HepG2 (cell line): ENCODE results near the gene ATP13A4. TPM values are rescaled to one million over a fixed set of nuclear protein-coding genes. Genes with fewer than 3 reads are reported as not detected.

Source experiments
- ATAC-seq: fragments of 200-7000 bp; cut with Tn5 transposase; 3 replicates; pipeline ENCODE4 v1.9.1; 2020; ENCODE audit warnings: mild to moderate bottlenecking, moderate library complexity
- BruUV-seq: library from RNA; stranded (reverse); fragments of 400-500 nt; replicated peaks from 2 replicates; lab custom pipeline; 2021; lab: Mats Ljungman, UMichigan
- CTCF ChIA-PET: fragments of 300-600 bp; formaldehyde crosslinking; extraction: SDS; loops from one replicate; lab custom pipeline; 2021; ENCODE audit warnings: low total read pairs, inconsistent platforms, low intra/inter-chr PET ratio; lab: Yijun Ruan, JAX
- POLR2A ChIA-PET: fragments of 350-600 bp; sonication (Branson Sonifier 250); formaldehyde crosslinking; loops from one replicate; lab custom pipeline; 2020; ENCODE audit warnings: antibody characterized with exemption, inconsistent platforms; lab: Yijun Ruan, JAX
- DNase-seq: peaks from one replicate; pipeline ENCODE4 v3.0.0-alpha.2; 2015; ENCODE audit warnings: low spot score
- FAIRE-seq: peaks from 3 replicates; lab custom pipeline; 2011; peaks lifted over from hg19 to GRCh38; lab: Jason Lieb, UNC
- H2AFZ ChIP-seq: one replicate; pipeline ENCODE4 v1.6.1; 2011; ENCODE audit warnings: low read length, inconsistent platforms
- H3K27ac ChIP-seq: fragments of 300-600 bp; 3 replicates; pipeline ENCODE4 v1.8.0; 2011; ENCODE audit warnings: mixed run types, mild to moderate bottlenecking, mixed read lengths, low read length, inconsistent platforms; ENCODE audit not compliant: insufficient read depth; ENCODE audit errors: extremely low read length
- H3K27me3 ChIP-seq, 2 experiments: fragments of 200-600 bp in 1 of 2; 2 replicates in 1 of 2; 3 replicates in 1 of 2; pipeline versions ENCODE4 v1.6.0 to v1.8.0; 2011; ENCODE audit warnings: low read length in 2 of 2, mild to moderate bottlenecking in 2 of 2, moderate library complexity in 2 of 2, inconsistent platforms in 1 of 2; ENCODE audit not compliant: insufficient read depth in 2 of 2, control insufficient read depth in 1 of 2
- H3K36me3 ChIP-seq, 2 experiments: fragments of 200-600 bp in 1 of 2; replicated peaks in 1 of 2; 2 replicates in 1 of 2; 3 replicates in 1 of 2; pipeline versions ENCODE4 v1.5.1 to v1.8.0; 2011; ENCODE audit warnings: low read length in 2 of 2, inconsistent platforms in 1 of 2; ENCODE audit not compliant: insufficient read depth in 2 of 2, control insufficient read depth in 1 of 2
- H3K4me1 ChIP-seq: 2 replicates; pipeline ENCODE4 v1.5.1; 2012; ENCODE audit warnings: low read length, inconsistent platforms; ENCODE audit not compliant: insufficient read depth
- H3K4me2 ChIP-seq: 2 replicates; pipeline ENCODE4 v1.6.0; 2011; ENCODE audit warnings: low read depth, low read length, inconsistent platforms
- H3K4me3 ChIP-seq, 3 experiments: fragments of 200-600 bp in 1 of 3; sonication (generic), shearing (Covaris generic) in 1 of 3; replicated peaks in 1 of 3; 2 replicates each; pipeline ENCODE4 v1.5.1; 2011 to 2016; ENCODE audit warnings: low read length in 3 of 3, inconsistent platforms in 2 of 3, low read depth in 2 of 3, mild to moderate bottlenecking in 2 of 3, control low read depth in 1 of 3, mixed read lengths in 1 of 3; ENCODE audit not compliant: insufficient read depth in 1 of 3
- H3K79me2 ChIP-seq: one replicate; pipeline ENCODE4 v1.6.1; 2011; ENCODE audit warnings: low read length, inconsistent platforms; ENCODE audit not compliant: insufficient read depth
- H3K9ac ChIP-seq: 2 replicates; pipeline ENCODE4 v1.6.0; 2011; ENCODE audit warnings: mild to moderate bottlenecking, low read depth, low read length, inconsistent platforms; ENCODE audit not compliant: insufficient read depth
- H3K9me3 ChIP-seq: 2 replicates; pipeline ENCODE4 v1.5.1; 2012; ENCODE audit warnings: mild to moderate bottlenecking, low read length
- H4K20me1 ChIP-seq: 2 replicates; pipeline ENCODE4 v1.6.0; 2011; ENCODE audit warnings: inconsistent platforms, mild to moderate bottlenecking, low read length, moderate library complexity; ENCODE audit not compliant: insufficient read depth
- ATF1 ChIP-seq: IDR thresholded peaks from 2 replicates; pipeline ENCODE4 v1.6.1; 2016; ENCODE audit warnings: mild to moderate bottlenecking, control low read depth
- CAMTA2 ChIP-seq: sonication (generic); formaldehyde crosslinking; IDR thresholded peaks from 2 replicates; pipeline ENCODE4 v1.4.0; 2020; ENCODE audit warnings: mild to moderate bottlenecking, missing genetic modification reagents, borderline replicate concordance
- HBP1 ChIP-seq: IDR thresholded peaks from 2 replicates; pipeline ENCODE4 v1.6.1; 2016; ENCODE audit warnings: low read depth, control low read depth
- HES4 ChIP-seq: sonication (generic); formaldehyde crosslinking; IDR thresholded peaks from 2 replicates; pipeline ENCODE4 v1.9.0; 2021; ENCODE audit warnings: mild to moderate bottlenecking, missing genetic modification reagents, borderline replicate concordance
- KLF15 ChIP-seq: sonication (generic); formaldehyde crosslinking; IDR thresholded peaks from 2 replicates; pipeline ENCODE4 v1.8.1; 2023; ENCODE audit warnings: borderline replicate concordance, mild to moderate bottlenecking, inconsistent platforms, missing genetic modification reagents, mixed read lengths
- PAF1 ChIP-seq: IDR thresholded peaks from 2 replicates; pipeline ENCODE4 v1.6.1; 2016; ENCODE audit warnings: missing genetic modification reagents, missing compliant biosample characterization
- RAD51 ChIP-seq: fragments of 450-650 bp; IDR thresholded peaks from 2 replicates; pipeline ENCODE4 v1.6.1; 2016; ENCODE audit warnings: borderline replicate concordance
- RARG ChIP-seq: sonication (generic); formaldehyde crosslinking; IDR thresholded peaks from 2 replicates; pipeline ENCODE4 v1.4.0; 2020; ENCODE audit warnings: low read depth, mild to moderate bottlenecking, missing genetic modification reagents
- ZBTB20 ChIP-seq: sonication (generic); formaldehyde crosslinking; IDR thresholded peaks from 2 replicates; pipeline ENCODE4 v1.8.1; 2023; ENCODE audit warnings: missing genetic modification reagents, low read depth, mild to moderate bottlenecking, borderline replicate concordance
- ZNF296 ChIP-seq: sonication (generic); formaldehyde crosslinking; conservative IDR thresholded peaks from 2 replicates; pipeline ENCODE4 v1.5.0; 2020; ENCODE audit warnings: mild to moderate bottlenecking, missing genetic modification reagents
- ZNF543 ChIP-seq: sonication (generic); formaldehyde crosslinking; IDR thresholded peaks from 2 replicates; pipeline ENCODE4 v1.4.0; 2020; ENCODE audit warnings: mild to moderate bottlenecking, missing genetic modification reagents
- ZNF720 ChIP-seq: sonication (generic); formaldehyde crosslinking; IDR thresholded peaks from 2 replicates; pipeline ENCODE4 v1.4.0; 2020; ENCODE audit warnings: missing genetic modification reagents
- ZNF747 ChIP-seq: sonication (generic); formaldehyde crosslinking; IDR thresholded peaks from 2 replicates; pipeline ENCODE4 v1.8.1; 2023; ENCODE audit warnings: missing genetic modification reagents, mild to moderate bottlenecking, borderline replicate concordance
- ZNF768 ChIP-seq: sonication (generic); formaldehyde crosslinking; IDR thresholded peaks from 2 replicates; pipeline ENCODE4 v1.4.0; 2020; ENCODE audit warnings: missing genetic modification reagents
- WGBS: methylation state at CpG from one replicate; pipeline ENCODE4 v1.1.6; 2017; ENCODE audit warnings: low lambda C conversion rate; 5-methylcytosine and 5-hydroxymethylcytosine counted together
- in situ Hi-C: cut with HindIII; loops from 2 replicates; pipeline ENCODE4 v1.10.0; 2017; ENCODE audit warnings: low pct_unique_long_range_greater_than_20kb; ENCODE audit not compliant: extremely low pct_ligation_motif_present
- intact Hi-C: fragments of 100-400 bp; cut with micrococcal nuclease; formaldehyde crosslinking; loops from one replicate; pipeline ENCODE4 v1.10.0; 2022; ENCODE audit not compliant: unreplicated experiment
- polyA plus RNA-seq, 8 experiments: library from polyadenylated mRNA; depleted of rRNA in 3 of 8; stranded (reverse) in 7 of 8; unstranded in 1 of 8; fragments of >200 nt; fragmentation: Illumina TruSeq in 4 of 8; extraction: Trizol in 4 of 8; gene quantifications; 2 replicates each; pipeline versions ENCODE4 v1.2.1 to v1.2.3, GENCODE V29; 2011 to 2016; ENCODE audit warnings: low read depth in 4 of 8, missing spikeins in 1 of 8, mixed read lengths in 1 of 8; ENCODE audit not compliant: insufficient read depth in 1 of 8
- total RNA-seq, 5 experiments: library from RNA; depleted of rRNA; stranded (reverse); fragments of >200 nt; fragmentation: Illumina TruSeq; extraction: Trizol; gene quantifications; 2 replicates each; pipeline ENCODE4 v1.2.3, GENCODE V29; 2016; ENCODE audit warnings: low read depth in 1 of 5
- TF ChIP-seq, protein P1 (sequence below): sonication (generic); formaldehyde crosslinking; IDR thresholded peaks from 2 replicates; pipeline ENCODE4 v1.5.1; 2020; ENCODE audit warnings: missing genetic modification reagents, mild to moderate bottlenecking, borderline replicate concordance
- TF ChIP-seq, protein P2 (sequence below): sonication (generic); formaldehyde crosslinking; IDR thresholded peaks from 2 replicates; pipeline ENCODE4 v1.9.0; 2021; ENCODE audit warnings: missing genetic modification reagents, mild to moderate bottlenecking, borderline replicate concordance

ATP13A4 gene
- total and polyA plus RNA-seq, 2 of the 13 experiments (the other 11 are each of a cell fraction or from before 2014, with no cell fraction given) = 0.01 to 0.07 TPM

GRCh38 chr3:193560091-193560490, 5.4 kb upstream of the ATP13A4 start:
- ATAC-seq (no peak), FAIRE-seq (no peak), DNase-seq (no peak)
- H3K36me3 ChIP-seq = no peaks in the 10 kb centered on the region
- no peaks in the 10 kb centered on the region for H3K27me3 ChIP-seq
- no peaks in the 10 kb centered on the region for H4K20me1 ChIP-seq
- no peaks in the 10 kb centered on the region for H3K9me3 ChIP-seq
- BruUV-seq = no TSS peak
- no peak overlapping the region for H3K9ac ChIP-seq
- ChIA-PET POLR2A (no interaction called here), CTCF (no interaction called here)
- H3K79me2 ChIP-seq = no peaks in the 10 kb centered on the region
- H2AFZ ChIP-seq = no peak overlapping the region
- WGBS = 18% methylated on average over 4 of the region's 4 CpGs
- no peak overlapping the region for H3K27ac ChIP-seq
- H3K4me1 ChIP-seq = no peaks in the 10 kb centered on the region
- no peak for TF ChIP-seq ZNF543 (CRISPR knock-in tag)
- TF ChIP-seq, protein P1, sequence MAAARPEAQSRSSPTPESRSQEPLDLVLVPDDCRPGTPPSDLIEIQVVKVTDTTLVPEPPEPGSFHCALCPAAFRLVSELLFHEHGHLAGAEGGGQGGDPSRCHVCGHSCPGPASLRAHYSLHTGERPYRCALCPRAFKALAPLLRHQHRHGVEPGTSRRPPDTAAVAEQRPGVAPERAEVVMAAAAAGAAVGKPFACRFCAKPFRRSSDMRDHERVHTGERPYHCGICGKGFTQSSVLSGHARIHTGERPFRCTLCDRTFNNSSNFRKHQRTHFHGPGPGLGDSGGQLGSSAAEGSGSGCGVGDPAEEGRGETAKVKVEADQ (CRISPR knock-in tag) = no peak
- TF ChIP-seq ZNF747 (CRISPR knock-in tag) = no peak
- no peak for TF ChIP-seq ZNF720 (CRISPR knock-in tag)
- no peak for TF ChIP-seq KLF15 (CRISPR knock-in tag)
- TF ChIP-seq ATF1 (CRISPR knock-in tag) = no peak
- no peak for TF ChIP-seq ZNF768 (CRISPR knock-in tag)
- TF ChIP-seq, protein P2, sequence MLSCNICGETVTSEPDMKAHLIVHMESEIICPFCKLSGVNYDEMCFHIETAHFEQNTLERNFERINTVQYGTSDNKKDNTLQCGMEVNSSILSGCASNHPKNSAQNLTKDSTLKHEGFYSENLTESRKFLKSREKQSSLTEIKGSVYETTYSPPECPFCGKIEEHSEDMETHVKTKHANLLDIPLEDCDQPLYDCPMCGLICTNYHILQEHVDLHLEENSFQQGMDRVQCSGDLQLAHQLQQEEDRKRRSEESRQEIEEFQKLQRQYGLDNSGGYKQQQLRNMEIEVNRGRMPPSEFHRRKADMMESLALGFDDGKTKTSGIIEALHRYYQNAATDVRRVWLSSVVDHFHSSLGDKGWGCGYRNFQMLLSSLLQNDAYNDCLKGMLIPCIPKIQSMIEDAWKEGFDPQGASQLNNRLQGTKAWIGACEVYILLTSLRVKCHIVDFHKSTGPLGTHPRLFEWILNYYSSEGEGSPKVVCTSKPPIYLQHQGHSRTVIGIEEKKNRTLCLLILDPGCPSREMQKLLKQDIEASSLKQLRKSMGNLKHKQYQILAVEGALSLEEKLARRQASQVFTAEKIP (CRISPR knock-in tag) = no peak
- no peak for TF ChIP-seq RARG (CRISPR knock-in tag)
- TF ChIP-seq HBP1 (CRISPR knock-in tag) = no peak
- no peak for TF ChIP-seq ZNF296 (CRISPR knock-in tag)
- TF ChIP-seq HES4 = no peak
- no peak for TF ChIP-seq PAF1
- TF ChIP-seq CAMTA2 (CRISPR knock-in tag) = no peak
- no peak for TF ChIP-seq RAD51
- TF ChIP-seq ZBTB20 = no peak
- in situ Hi-C loops (loop anchor here (25.0 kb wide), 2 partner anchors 523 to 998 kb away; no protein-coding TSS in a partner anchor), intact Hi-C loops (no loop called here)
- H3K4me3 ChIP-seq = no peak overlapping the region
- no peak overlapping the region for H3K4me2 ChIP-seq
